GM19395 (cell line): Measurements from ENCODE around the gene RPL27A.

Source experiments
- ATAC-seq: cut with Tn5 transposase; IDR thresholded peaks from one replicate; pipeline ENCODE4 v1.9.1; 2021; ENCODE audit warnings: mild to moderate bottlenecking, moderate library complexity; ENCODE audit not compliant: unreplicated experiment

Gene RPL27A

GRCh38 chr11:8720352-8720751, 37.8 kb downstream of the RPL27A start:
- ATAC-seq, result no peak

GRCh38 chr11:8720868-8721608, 38.4 kb downstream of the RPL27A start:
- no peak for ATAC-seq

- ATAC-seq, result no peak
These were observed 39.3 kb downstream of the RPL27A start for GRCh38 chr11:8721609-8722500.

GRCh38 chr11:8722809-8723208, 40.2 kb downstream of the RPL27A start:
- no peak for ATAC-seq

- no peak for ATAC-seq
These were observed 41.1 kb downstream of the RPL27A start for GRCh38 chr11:8723711-8724110.

GRCh38 chr11:8724682-8725081, 42.1 kb downstream of the RPL27A start:
- no peak for ATAC-seq

- no peak for ATAC-seq
These were observed 43.8 kb downstream of the RPL27A start for GRCh38 chr11:8726395-8726794.

GRCh38 chr11:8728563-8728962, 46.0 kb downstream of the RPL27A start:
- ATAC-seq, result no peak

GRCh38 chr11:8729067-8729466, 46.5 kb downstream of the RPL27A start:
- ATAC-seq, result no peak

- no peak for ATAC-seq
These were observed 47.5 kb downstream of the RPL27A start for GRCh38 chr11:8729837-8730696.

- no peak for ATAC-seq
These were observed 48.1 kb downstream of the RPL27A start for GRCh38 chr11:8730697-8731020.

- ATAC-seq, result peak; percentile 33
These were observed 49.2 kb downstream of the RPL27A start for GRCh38 chr11:8731647-8732323.

- ATAC-seq, result peak; percentile 87
These were observed 49.7 kb downstream of the RPL27A start for GRCh38 chr11:8732324-8732670.

- ATAC-seq, result peak; percentile 17
These were observed 50.2 kb downstream of the RPL27A start for GRCh38 chr11:8732748-8733241.

GRCh38 chr11:8733852-8734251, 51.3 kb downstream of the RPL27A start:
- ATAC-seq, result no peak

GRCh38 chr11:8735094-8735493, 52.5 kb downstream of the RPL27A start:
- no peak for ATAC-seq

- no peak for ATAC-seq
These were observed 56.8 kb downstream of the RPL27A start for GRCh38 chr11:8739309-8739793.
